NCI-H446 treated with DMSO at 0.1 percent for 48 hours (cell line): ENCODE data around the gene MBTPS2.
"Not testable (repeated sequence)": the region's sequence is repeated elsewhere in the genome, so short reads cannot be mapped to it uniquely, and the experiment has no call there.

Source experiments
- DNase-seq: peaks from one replicate; lab custom pipeline; 2025; lab: John Stamatoyannopoulos, UW

Gene MBTPS2

DNA sequence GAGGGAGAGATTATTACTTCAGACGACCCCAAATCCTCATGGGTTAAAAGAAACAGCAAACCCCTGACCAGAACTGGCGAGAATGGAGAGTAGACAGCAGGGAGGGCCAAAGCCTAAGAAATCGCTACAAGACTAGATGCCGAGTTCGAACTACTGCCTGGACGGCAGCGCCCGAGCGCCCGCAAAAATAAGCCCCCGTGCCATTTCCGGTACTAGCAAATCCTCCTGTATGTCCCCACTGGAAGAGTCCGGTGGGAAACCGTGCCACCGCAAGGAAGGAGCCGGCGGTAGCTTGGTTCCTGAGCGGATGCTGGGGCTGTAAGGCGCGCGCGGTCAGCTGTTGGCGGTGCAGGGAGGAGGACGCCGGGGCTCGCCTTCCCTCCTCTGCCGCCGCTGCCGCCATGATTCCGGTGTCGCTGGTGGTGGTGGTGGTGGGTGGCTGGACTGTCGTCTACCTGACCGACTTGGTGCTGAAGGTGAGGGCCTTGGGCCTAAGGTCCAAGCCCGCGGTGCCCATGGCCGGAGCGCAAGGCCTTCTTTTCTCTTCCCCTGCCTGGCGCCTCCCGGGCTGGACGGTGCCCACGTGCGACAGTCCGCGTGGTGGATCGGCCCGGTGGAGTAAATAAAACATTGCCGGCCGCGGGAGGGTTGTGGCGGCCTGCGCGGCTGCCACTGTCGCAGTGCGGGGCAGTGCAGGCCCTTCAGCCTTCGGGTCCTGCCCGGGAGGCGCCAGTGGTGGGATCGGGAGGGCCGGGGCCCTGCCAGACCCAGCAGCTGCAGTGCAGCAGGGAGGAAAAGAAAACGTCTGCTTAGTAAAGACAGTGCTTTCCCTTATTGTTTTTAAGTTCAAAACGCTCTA lies at the start of gene MBTPS2:
Gene MBTPS2 (plus strand): TSS at position 284 of the 859 bp plus-strand sequence. CDS start 118 bp downstream, at position 402.
- peak; percentile 78 for DNase-seq

DNA sequence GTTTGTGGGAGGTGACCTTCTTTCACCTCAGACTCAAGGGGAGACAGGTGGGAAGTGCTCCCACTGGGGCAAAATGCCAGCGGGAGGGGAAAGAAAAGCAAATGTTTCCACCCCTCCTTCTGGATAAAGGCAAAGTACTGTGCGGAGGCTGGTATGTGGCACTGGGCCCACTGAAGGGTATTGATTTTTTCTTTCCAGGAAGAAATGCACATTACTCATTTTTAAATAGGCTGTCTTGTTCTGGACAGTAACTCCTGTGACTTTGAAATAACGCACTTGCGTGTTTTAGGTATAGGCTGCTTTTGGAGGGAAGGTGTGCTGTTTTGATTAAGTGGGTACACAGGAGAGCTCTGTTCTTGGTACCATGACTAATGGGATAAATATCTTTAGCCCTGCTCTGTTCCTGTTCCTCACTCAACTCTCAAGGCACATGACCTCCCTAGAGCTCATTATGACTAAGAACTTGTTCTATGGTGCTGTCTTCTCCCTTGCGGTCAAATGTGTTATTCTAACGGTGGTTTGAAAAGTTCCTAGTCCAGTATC lies 40.7 kb upstream of the MBTPS2 start:
- peak; percentile 27 for DNase-seq

DNA sequence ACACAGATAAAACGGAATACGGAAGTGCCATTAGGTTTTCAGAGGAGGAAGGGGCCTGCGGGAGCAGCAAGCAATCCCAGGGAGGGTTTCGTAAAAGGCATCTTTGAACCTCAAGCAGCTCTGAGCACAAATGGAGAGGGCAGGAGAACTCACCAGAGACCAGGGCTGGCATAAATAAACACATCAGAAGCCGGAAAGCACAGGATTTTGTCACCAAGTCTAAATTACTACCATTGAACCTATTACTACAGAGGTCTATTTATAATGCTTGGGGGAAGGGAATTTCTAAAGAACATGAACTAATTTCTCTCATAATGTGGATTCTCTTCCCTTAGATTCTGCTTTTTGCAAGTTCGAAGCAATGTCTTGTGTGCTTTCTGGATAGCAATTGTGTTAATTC lies 39.6 kb upstream of the MBTPS2 start:
- no peak for DNase-seq

DNA sequence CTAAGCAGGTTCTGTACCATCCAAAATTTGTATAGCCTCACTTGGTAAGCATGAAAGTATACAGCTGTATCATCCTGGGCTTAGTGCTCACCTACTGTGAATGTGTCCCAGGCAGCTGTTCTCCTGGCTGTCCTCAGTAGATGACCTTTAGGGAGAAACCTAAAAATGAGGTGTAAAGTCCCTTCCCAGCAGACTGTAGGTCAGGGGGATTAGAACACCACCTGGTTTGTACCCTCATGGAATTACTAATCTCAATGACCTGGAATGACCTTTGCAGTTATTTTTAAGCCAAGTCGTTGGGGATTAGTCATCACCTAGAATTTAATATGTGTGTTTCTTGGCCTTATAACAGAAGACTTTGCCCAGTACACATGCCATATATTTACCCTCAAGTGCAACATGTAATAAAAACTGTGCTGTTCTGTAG lies 39.1 kb upstream of the MBTPS2 start:
- DNase-seq = peak; percentile 22

DNA sequence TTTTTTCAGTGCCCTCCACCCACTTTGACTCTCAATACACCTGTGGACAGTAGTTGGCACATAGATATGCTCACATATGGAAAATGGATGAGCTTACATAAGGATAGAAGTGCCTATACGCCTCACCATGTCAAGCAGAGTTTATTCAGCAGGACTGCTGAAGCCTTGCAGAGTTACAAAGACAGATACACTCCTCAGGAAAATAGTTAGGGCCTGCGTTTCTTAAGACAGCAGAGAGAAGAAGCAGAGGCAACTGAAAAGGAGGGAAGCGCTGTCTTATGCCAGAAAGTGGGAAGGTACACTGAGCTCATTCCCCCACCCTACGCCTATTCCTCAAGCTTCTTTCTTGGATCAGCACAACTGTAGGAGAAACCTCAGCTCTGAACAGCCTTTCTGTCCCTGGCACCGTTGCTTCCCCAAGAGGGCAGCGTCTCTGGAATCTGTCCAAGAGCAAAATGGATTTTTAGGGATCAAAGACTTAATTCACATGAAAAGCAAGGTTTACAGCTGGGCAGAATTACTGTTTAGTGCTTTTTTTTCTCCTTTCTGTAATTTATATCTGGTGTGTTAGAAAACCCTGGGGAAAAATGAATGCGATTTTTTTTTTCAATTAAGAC lies 37.3 kb upstream of the MBTPS2 start:
- peak; percentile 29 for DNase-seq

DNA sequence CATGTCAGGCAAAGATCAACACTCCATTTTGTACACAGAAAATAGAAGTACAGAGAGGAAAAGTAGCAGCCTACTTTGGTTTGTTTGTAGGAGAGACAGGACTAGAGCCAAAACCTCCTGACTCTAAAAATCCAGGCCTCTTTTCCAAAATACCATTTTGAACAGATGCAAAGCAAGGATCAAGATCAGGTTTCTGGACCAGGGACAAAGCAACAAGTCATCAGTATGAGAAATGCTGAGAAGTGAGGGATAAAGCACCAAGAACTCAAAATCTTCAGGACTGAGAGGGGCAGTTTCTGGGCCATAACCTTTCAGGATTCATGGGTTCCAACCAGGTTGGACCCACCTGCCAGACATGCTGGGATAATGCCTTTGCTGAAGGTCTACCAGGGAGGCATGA lies 36.6 kb upstream of the MBTPS2 start:
- DNase-seq = peak; percentile 48

DNA sequence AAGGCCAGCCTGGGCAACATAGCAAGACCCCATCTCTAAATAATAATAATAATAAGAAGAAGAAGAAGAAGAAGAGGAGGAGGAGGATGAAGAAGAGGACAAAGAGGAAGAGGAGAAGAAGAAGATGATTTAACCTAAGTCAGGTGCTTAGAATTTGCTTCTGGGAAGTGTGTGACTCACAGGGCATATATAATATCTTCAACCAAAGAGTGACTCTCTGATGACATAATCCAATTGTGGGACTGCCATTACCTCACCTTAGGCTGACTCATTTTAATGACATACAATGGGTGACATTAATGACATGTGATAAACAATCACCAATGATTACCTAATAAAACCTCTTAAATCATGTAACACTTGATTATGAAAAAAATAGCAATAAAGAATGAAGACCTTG lies 32.7 kb upstream of the MBTPS2 start:
- no peak for DNase-seq

DNA sequence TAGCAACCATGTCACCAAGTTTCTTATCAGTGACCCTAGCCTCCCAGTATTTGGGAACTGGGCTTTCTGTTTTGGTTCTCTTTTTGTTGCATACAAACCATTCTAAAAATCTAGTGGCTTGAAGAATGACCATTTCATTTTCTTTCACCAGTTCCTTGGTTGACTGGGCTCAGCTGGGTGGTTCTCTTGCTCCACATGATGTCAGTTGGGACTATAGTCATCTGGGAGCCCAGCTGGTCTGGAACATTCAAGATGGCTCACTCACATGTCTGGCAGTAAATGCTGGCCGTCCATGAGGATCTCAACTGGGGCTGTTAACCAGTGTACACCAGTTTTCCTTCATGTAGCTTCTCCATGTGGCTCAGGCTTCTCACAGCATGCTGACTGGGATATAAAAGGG lies 27.6 kb upstream of the MBTPS2 start:
- no peak for DNase-seq

DNA sequence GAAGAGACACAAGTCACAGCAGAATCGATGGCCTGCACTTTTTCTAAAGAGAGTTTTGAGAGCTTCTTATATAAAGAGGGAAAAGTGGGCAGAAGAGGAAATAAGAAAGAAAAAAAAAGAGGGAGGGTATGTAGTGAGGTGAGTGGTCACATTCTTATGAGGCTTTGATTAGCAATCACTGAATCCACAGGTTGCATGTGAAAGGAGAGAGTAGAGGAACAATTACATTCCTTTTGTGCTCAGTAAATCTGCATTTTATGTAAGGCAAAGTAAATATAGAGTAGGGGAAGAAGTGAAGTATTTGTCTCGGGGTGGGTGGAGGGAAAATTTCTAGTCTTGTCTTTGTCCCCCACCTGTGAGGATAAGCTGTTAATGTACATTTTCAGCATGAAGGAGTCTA lies 26.8 kb upstream of the MBTPS2 start:
- no peak for DNase-seq

DNA sequence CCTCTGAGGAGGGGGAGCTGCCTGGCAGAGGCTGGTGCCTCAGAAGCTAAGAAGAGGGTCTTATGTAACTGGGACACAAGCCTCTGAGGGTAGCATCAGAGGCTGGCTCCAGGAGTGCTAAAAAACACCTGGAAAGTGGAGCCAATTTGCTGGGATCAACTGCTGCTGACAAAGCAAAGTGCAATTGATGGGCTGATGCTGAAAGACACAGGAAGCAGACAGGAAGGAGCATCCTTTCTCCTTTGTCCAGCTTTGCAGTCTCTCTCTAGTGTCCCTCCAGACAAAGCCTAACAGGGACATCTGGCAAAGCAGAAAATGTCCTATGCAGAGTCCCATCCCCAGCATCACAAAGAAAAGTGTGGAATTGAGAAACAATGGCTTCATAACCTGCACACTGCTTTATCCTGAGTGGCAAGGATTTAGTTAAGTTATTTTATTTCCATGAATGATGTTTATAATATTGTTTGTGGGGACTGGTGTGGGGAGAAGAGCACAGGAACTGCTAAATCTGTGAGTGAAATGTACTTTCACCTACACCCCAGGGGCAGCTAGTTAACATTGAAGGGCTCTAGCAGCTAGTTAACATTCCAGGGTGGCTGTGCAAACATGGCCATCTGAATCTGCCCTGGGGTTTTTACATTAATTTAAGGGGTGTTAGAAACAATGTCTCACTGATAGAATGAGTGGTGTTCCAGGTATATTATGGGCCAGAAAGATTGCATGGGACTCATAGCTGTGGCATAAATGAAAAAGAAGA lies 25.6 kb upstream of the MBTPS2 start:
- DNase-seq = no peak

DNA sequence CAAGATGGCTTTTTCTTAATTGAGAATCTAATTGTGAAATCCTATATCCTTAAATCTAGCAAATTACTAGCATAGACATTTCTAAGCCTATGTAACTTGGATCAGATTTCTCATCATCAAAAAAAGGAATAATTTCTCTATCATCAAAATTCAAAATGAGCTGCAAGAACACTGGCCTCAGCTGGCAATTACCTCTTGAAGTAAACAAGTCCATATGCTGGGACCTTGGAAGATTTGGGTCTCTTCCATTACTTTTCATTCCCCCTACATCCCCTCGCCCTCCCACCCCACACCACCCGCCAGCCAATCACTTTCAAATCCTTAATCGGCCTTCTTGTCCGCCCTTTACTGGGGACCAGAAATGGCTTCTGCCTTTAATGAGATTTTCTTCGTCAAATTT lies 23.3 kb upstream of the MBTPS2 start:
- DNase-seq = peak; percentile 64

DNA sequence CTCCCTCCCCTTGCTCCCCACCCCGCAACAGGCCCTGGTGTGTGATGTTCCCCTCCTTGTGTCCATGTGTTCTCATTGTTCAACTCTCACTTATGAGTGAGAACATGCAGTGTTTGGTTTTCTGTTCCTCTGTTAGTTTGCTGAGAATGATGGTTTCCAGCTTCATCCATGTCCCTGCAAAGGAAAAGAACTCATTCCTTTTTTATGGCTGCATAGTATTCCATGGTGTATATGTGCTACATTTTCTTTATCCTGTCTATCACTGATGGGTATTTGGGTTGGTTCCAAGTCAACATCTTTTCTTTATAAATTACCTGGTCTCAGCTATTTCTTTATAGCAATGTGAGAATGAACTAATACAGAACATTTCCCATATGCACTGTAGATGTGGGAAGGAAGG lies 19.2 kb upstream of the MBTPS2 start:
- DNase-seq = not testable (repeated sequence)

DNA sequence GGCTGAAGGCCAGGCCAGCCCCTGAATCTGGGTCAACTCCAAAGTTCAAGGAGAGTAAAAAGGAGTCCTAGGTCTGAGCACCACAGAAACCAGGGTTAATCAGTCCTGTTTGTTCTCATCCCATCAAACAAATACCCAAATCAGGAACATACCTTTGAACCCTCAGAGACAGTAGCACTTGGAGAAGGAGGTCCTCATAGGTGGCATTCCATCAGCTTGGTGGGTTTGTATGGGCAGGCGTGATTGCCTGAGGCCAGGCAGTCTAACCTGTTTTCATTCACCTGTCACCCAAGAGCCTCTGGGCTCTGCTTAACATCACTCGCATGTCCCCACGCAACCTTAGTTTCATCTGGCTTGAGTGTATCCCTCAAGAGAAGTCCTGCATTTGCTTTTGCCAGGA lies 17.5 kb upstream of the MBTPS2 start:
- no peak for DNase-seq

DNA sequence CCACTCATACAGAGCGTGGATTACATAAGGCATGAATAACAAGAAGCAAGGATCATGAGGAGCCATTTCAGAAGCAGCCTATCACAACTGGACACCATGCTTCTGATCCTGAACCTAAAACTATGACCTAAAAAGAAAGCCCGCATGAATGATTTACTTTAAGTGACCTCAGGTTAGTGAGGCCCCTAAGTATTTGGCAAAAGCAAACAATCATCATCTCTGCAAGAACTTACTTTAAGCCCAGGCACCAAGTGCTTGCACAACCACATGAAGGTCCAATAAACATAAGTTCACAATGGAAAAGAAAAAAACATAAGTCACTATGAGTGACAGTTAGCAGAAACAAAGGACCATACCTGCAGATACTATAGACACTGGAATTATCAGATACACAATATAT lies 7.9 kb upstream of the MBTPS2 start:
- no peak for DNase-seq

DNA sequence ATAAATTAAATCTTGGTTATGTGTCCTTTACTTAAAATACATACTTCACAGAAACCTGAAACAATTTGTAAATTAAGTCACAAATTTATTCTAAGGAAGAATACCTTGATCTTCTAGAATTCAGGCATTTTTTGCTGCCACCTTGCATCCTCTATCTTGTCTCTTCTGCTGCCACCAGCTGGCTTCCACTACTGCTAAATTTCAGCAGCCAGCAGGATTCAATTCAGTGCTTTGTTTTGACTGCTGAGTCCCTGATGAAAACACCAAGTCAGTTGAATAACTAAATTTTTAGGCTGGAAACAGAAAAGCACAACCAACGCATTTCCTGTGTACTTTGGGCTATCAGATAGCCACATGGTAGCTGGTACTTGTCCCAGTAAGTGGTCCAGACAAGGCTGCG lies 2.4 kb upstream of the MBTPS2 start:
- no peak for DNase-seq

DNA sequence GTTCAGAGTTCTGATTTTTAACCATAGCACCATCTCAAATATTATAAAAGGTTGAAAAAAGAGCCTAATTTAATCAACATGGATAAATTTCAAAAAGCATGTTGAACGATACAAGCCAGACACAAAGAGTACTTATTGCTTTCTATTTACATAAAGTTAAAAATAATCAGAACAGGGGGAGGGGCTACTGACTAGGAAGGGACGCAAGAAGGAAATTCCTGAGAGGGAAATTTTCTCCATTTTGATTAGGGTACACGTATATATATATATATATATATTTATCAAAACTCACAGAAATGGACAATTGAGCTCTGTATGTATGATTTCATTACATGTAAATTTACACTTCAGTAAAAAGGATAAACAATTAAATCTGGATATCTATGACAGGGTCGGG lies 482 bp upstream of the MBTPS2 start:
- DNase-seq = no peak

DNA sequence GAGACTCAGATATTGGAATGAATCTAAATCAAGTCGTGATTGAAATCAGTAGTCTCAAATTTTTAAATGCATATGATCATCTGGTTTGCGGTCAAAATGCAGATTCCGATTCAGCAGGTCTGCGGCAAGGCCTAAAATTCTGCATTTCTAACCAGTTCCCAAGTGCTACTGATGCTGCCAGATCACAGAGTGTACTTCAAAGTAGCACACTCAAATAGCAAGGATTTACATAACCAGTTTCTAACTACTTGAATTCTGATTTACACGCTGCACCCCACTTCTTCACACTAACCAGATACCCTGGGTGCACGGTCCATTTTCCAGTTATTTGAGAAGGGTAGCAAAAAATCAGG lies 752 bp downstream of the MBTPS2 start:
- no peak for DNase-seq

DNA sequence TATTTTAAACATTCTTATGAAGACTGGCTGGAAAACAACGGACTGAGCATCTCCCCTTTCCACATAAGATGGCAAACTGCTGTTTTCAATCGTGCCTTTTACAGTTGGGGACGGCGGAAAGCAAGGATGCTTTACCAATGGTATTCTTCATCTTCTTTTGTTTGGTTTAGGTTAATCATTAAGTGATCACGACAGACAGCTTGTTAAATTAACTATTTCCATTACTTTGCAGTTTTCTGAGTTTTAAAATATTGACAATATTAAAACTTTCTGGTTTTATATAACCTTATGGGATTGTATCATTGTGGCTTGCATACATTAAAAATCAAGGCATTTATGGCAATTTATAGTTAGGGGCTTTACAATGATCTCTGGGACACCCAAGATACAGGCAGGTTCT lies 3.8 kb downstream of the MBTPS2 start:
- DNase-seq = no peak

DNA sequence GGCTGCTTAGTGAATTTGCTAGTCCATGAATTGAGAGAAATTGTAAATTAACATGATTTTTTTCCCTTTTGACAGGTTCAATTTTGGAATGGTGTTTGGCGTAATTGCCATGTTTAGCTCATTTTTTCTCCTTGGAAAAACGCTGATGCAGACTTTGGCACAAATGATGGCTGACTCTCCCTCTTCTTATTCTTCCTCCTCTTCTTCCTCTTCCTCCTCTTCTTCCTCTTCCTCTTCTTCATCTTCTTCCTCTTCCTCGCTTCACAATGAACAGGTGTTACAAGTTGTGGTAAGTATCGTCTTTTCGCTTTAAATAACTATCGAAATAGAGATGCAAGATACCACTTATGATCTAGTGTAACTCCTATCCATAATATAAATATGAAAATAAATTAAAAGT lies 5.7 kb downstream of the MBTPS2 start:
- no peak for DNase-seq

DNA sequence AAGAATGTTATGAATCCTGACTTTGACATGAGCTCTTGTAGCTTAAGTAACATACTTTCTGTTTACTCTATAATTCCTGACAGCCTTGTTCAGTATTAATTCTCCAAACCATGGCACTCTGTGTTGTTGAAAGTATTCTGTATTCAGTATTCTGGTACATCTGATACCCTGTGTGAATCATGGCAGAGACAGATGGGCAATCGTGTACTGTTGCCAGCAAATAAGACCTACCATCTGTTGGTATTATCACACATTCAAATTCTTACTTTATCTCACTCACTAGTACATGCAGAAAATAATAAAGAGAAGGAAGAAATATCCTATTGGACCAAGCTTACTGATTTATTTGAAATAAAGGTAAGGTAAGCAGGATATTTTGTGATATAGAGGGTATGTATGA lies 7.9 kb downstream of the MBTPS2 start:
- peak; percentile 89 for DNase-seq

DNA sequence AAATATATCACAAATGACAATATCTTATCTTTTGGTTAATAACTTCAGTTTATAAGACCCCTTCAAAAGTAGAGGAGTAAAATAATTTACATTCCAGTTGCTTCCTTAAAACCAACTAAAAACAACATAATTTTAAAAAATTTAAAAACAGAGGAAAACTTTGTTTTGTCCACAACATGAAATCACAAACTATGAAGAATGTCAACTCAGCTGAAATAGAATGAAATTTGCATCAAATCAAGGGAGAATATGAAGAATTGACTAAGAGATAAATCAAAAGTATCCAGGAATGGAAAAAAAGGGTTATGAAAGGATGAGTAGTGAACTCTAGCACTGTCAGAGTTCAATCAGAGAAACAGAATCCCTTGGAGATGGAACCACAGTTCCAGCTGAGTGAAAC lies 14.2 kb downstream of the MBTPS2 start:
- DNase-seq = no peak

DNA sequence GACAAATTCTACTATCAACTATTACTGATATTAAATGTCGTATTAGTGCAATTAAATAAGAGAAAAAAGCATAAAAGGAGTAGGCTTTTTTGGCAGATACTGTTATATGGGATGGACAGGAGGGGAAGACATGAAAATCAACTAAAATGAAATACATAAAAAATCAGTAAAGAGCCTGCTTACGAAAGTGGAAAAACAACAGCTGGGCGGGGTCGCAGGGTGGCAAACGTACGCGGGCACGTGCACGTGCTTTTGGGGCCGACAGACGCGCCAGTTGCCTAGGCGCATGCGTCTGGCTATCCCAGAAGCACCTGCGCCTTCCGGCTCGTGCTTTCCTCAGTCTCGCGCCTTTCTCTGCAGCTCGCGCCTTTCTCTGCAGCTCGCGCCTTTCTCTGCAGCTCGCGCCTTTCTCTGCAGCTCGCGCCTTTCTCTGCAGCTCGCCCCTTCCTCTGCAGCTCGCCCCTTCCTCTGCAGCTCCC lies 16.6 kb downstream of the MBTPS2 start, which contains the start of gene YY2:
Gene YY2 (plus strand): TSS at position 51 of the 479 bp plus-strand sequence. CDS start 498 bp downstream, outside the sequence.
- DNase-seq = no peak
